GM13976 (cell line): ENCODE results near the gene GPC4.

Experiments used
- DNase-seq: peaks from one replicate; pipeline ENCODE4 v3.0.0; 2012; ENCODE audit warnings: low spot score
- in situ Hi-C: fragments of 300-500 bp; cut with MboI; formaldehyde crosslinking; loops from one replicate; pipeline ENCODE4 v1.12.0; 2022; ENCODE audit warnings: low sequenced_read_pairs, mixed read lengths, inconsistent platforms; ENCODE audit not compliant: unreplicated experiment
- TF ChIP-seq, protein P1 (sequence below): IDR thresholded peaks from 2 replicates; pipeline ENCODE4 v1.5.1; 2012; ENCODE audit warnings: borderline replicate concordance, mild to moderate bottlenecking; ENCODE audit not compliant: insufficient read depth; ENCODE audit errors: extremely low read depth, missing control alignments, control extremely low read depth

Gene GPC4

DNA sequence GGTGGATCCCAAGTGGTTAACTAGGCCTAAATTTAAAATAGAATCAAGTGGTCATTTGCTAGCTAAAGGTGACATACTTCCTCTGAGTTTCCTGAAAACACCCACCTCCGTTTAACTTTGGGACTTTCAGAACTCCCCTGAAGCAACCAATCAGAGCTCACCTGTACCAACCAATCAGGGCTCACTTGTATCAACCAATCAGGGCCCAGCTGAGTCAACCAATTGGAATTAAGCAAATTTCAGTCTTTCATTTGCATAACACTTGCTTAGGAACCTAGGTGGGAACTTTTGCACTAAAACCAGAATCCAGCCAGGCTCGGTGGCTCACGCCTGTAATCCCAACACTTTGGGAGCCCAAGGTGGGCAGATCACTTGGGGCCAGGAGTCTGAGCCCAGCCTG lies 15.9 kb downstream of the GPC4 start:
- in situ Hi-C loops, result no loop called here
- TF ChIP-seq, protein P1, sequence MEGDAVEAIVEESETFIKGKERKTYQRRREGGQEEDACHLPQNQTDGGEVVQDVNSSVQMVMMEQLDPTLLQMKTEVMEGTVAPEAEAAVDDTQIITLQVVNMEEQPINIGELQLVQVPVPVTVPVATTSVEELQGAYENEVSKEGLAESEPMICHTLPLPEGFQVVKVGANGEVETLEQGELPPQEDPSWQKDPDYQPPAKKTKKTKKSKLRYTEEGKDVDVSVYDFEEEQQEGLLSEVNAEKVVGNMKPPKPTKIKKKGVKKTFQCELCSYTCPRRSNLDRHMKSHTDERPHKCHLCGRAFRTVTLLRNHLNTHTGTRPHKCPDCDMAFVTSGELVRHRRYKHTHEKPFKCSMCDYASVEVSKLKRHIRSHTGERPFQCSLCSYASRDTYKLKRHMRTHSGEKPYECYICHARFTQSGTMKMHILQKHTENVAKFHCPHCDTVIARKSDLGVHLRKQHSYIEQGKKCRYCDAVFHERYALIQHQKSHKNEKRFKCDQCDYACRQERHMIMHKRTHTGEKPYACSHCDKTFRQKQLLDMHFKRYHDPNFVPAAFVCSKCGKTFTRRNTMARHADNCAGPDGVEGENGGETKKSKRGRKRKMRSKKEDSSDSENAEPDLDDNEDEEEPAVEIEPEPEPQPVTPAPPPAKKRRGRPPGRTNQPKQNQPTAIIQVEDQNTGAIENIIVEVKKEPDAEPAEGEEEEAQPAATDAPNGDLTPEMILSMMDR, result no peak
- DNase-seq, result no peak

DNA sequence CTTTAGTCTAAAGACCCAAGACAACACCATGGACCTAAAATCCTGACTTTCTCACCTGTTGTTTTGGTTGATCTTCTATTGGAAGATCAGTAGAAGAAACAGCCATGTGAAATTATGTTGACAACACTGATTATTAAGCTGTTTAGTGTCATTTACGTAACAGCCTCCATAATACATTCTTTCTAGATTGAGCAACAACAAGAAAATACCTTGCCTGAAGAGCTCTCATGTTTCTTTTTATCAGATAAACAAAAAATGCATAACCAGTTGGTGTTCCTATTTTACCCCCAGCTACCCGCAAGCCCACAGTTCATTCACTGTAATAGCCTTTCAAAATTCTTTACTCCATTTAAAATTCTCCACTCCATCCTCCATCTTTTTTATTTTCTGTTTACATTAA lies 20.5 kb downstream of the GPC4 start:
- DNase-seq, result no peak
- TF ChIP-seq, protein P1, result no peak
- in situ Hi-C loops, result no loop called here

- TF ChIP-seq, protein P1, result no peak
- no peak for DNase-seq
- in situ Hi-C loops, result no loop called here
Observed at GRCh38 chrX:133392671-133393070, 22.6 kb downstream of the GPC4 start.

DNA sequence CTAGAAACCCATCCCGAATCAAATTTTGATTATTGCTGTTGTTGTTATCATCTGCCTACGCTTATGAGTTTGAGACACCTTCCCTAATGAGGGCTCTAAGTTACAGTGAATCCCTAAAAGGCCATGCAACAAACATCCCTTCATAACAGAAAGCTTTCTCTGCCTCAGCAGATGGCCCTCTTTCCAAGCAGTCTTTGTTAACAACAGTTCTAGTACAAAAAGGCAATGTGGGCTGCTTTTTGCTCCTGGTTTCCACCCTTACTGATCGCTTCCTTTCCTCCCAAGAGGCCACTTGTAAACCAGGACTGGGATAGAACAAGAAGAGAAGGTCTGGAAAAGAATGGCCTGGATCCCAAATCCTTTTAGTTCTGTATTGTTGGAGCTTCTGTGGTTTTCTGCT lies 24.2 kb downstream of the GPC4 start:
- DNase-seq, result no peak

GRCh38 chrX:133390676-133391075 lies 24.6 kb downstream of the GPC4 start:
- TF ChIP-seq, protein P1, result no peak
- DNase-seq, result no peak
- in situ Hi-C loops, result no loop called here

More for the DNA sequence above, 24.2 kb downstream of the GPC4 start:
- in situ Hi-C loops, result no loop called here
- TF ChIP-seq, protein P1, result no peak

GRCh38 chrX:133389975-133390374 lies 25.3 kb downstream of the GPC4 start:
- DNase-seq, result no peak
- TF ChIP-seq, protein P1, result no peak
- in situ Hi-C loops, result no loop called here

DNA sequence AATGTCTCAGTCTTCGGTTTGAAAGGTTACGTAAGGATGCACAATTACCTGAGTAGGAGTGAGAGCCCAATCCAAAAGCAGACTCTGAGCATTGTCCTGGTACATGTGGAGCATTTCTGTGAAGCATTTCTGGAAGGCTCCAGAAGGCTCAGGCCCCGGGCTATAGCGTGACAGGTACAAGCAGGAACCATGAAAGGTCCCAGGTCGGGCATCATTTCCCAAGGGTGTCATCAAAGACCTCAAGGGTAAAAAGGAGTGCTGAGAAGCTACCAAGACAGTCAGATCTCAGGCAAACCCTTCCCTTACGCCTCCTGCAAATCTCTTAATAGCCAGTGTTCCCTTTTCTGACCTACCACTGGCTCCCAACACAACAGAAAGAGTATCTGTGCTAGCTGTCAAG lies 30.8 kb downstream of the GPC4 start:
- DNase-seq, result no peak
- TF ChIP-seq, protein P1, result no peak
- in situ Hi-C loops, result no loop called here
